Endothelial cell of umbilical vein (primary cell): ENCODE data around the gene HDLBP. TPM values are rescaled to one million over a fixed set of nuclear protein-coding genes. Genes with fewer than 3 reads are reported as not detected.

Experiments
- BruUV-seq: library from RNA; stranded (reverse); fragments of 400-500 nt; replicated peaks from 2 replicates; lab custom pipeline; 2021; lab: Mats Ljungman, UMichigan
- CTCF ChIA-PET: fragments of 300-600, 350-600 bp; sonication (Branson Sonifier 250); formaldehyde crosslinking; loops from one replicate; lab custom pipeline; 2021; ENCODE audit warnings: antibody characterized with exemption, inconsistent platforms; lab: Charles Lee
- POLR2A ChIA-PET: fragments of 300-600, 350-600 bp; sonication (Branson Sonifier 250); formaldehyde crosslinking; loops from one replicate; lab custom pipeline; 2021; ENCODE audit warnings: antibody characterized with exemption, inconsistent platforms; lab: Charles Lee
- DNase-seq: peaks from one replicate; pipeline ENCODE4 v3.0.0-alpha.2; 2011; ENCODE audit warnings: low read depth, low spot score
- FAIRE-seq: peaks from 2 replicates; lab custom pipeline; 2011; peaks lifted over from hg19 to GRCh38; lab: Jason Lieb, UNC
- H2AFZ ChIP-seq: 2 replicates; pipeline ENCODE4 v1.6.0; 2012; ENCODE audit warnings: low read depth, low read length, control low read depth, inconsistent platforms
- H3K27ac ChIP-seq: 2 replicates; pipeline ENCODE4 v1.5.1; 2011; ENCODE audit warnings: low read depth, mild to moderate bottlenecking, control low read depth, low read length, moderate library complexity; ENCODE audit not compliant: insufficient read depth
- H3K27me3 ChIP-seq, 2 experiments: 2 replicates each; pipeline versions ENCODE4 v1.6.0 to v1.6.1; 2011; ENCODE audit warnings: low read length in 2 of 2, mixed read lengths in 1 of 2; ENCODE audit not compliant: control insufficient read depth in 2 of 2, insufficient read depth in 2 of 2
- H3K36me3 ChIP-seq, 2 experiments: 2 replicates in 1 of 2; 3 replicates in 1 of 2; pipeline ENCODE4 v1.5.1; 2011; ENCODE audit warnings: low read length in 2 of 2, mild to moderate bottlenecking in 1 of 2, moderate library complexity in 1 of 2; ENCODE audit not compliant: control insufficient read depth in 2 of 2, insufficient read depth in 2 of 2; ENCODE audit errors: extremely low read depth in 1 of 2
- H3K4me1 ChIP-seq: 3 replicates; pipeline ENCODE4 v1.5.1; 2011; ENCODE audit warnings: mild to moderate bottlenecking, low read length; ENCODE audit not compliant: control insufficient read depth, insufficient read depth; ENCODE audit errors: extremely low read depth
- H3K4me2 ChIP-seq: 2 replicates; pipeline ENCODE4 v1.6.1; 2011; ENCODE audit warnings: low read length, control low read depth, mixed read lengths; ENCODE audit not compliant: insufficient read depth
- H3K4me3 ChIP-seq, 3 experiments: fragments of 200-600 bp in 1 of 3; sonication (generic), shearing (Covaris generic) in 1 of 3; replicated peaks in 1 of 3; 2 replicates each; pipeline ENCODE4 v1.5.1; 2011 to 2016; ENCODE audit warnings: control low read depth in 3 of 3, low read length in 3 of 3, mild to moderate bottlenecking in 2 of 3, inconsistent platforms in 1 of 3, low read depth in 1 of 3, moderate library complexity in 1 of 3; ENCODE audit not compliant: insufficient read depth in 1 of 3
- H3K79me2 ChIP-seq: 2 replicates; pipeline ENCODE4 v1.6.0; 2012; ENCODE audit warnings: low read length, inconsistent platforms; ENCODE audit not compliant: control insufficient read depth, insufficient read depth
- H3K9ac ChIP-seq: replicated peaks from 2 replicates; pipeline ENCODE3; 2011; ENCODE audit warnings: low read length, control low read depth; ENCODE audit not compliant: insufficient read depth; ENCODE audit errors: extremely low read depth
- H3K9me1 ChIP-seq: replicated peaks from 3 replicates; pipeline ENCODE4 v1.6.0; 2011; ENCODE audit warnings: mild to moderate bottlenecking, low read length; ENCODE audit not compliant: control insufficient read depth, insufficient read depth; ENCODE audit errors: extremely low read depth
- H3K9me3 ChIP-seq: replicated peaks from 2 replicates; pipeline ENCODE4 v1.5.1; 2012; ENCODE audit warnings: low read length, inconsistent platforms; ENCODE audit not compliant: control insufficient read depth, insufficient read depth
- H4K20me1 ChIP-seq: replicated peaks from 2 replicates; pipeline ENCODE3; 2011; ENCODE audit warnings: mild to moderate bottlenecking, low read length; ENCODE audit not compliant: control insufficient read depth, insufficient read depth; ENCODE audit errors: extremely low read depth
- EZH2 ChIP-seq: IDR thresholded peaks from 2 replicates; pipeline ENCODE4 v1.6.1; 2012; ENCODE audit warnings: borderline replicate concordance, low read depth, mild to moderate bottlenecking, moderate library complexity, low read length, inconsistent platforms; ENCODE audit not compliant: severe bottlenecking
- FOS ChIP-seq: IDR thresholded peaks from 2 replicates; pipeline ENCODE4 v1.6.1; 2011; ENCODE audit warnings: mild to moderate bottlenecking, low read length, moderate library complexity, borderline replicate concordance; ENCODE audit not compliant: insufficient read depth
- GATA2 ChIP-seq: IDR thresholded peaks from 2 replicates; pipeline ENCODE4 v1.7.0; 2011; ENCODE audit warnings: low read depth, mild to moderate bottlenecking, moderate library complexity, mixed read lengths, low read length; ENCODE audit not compliant: insufficient read length, insufficient read depth
- JUN ChIP-seq: IDR thresholded peaks from 2 replicates; pipeline ENCODE4 v1.6.1; 2011; ENCODE audit warnings: borderline replicate concordance, low read depth; ENCODE audit not compliant: insufficient read length, insufficient read depth
- MYC ChIP-seq: IDR thresholded peaks from one replicate; pipeline ENCODE4 v1.6.1; 2011; ENCODE audit warnings: mild to moderate bottlenecking, low read depth, low read length
- POLR2A ChIP-seq: IDR thresholded peaks from 2 replicates; pipeline ENCODE4 v1.6.1; 2012; ENCODE audit warnings: low read depth, mild to moderate bottlenecking, control low read depth, low read length
- POLR2AphosphoS5 ChIP-seq: IDR thresholded peaks from 2 replicates; pipeline ENCODE4 v1.6.1; 2012; ENCODE audit warnings: low read depth, mild to moderate bottlenecking, control low read depth, low read length, moderate library complexity; ENCODE audit not compliant: insufficient read depth
- dilution Hi-C: fragments of 300-500 bp; cut with MboI; formaldehyde crosslinking; loops from one replicate; pipeline ENCODE4 v1.15.0; 2019; ENCODE audit warnings: low sequenced_read_pairs; ENCODE audit not compliant: extremely low pct_ligation_motif_present
- intact Hi-C: fragments of 100-400 bp; cut with micrococcal nuclease; formaldehyde crosslinking; loops from one replicate; pipeline ENCODE4 v1.10.0; 2022
- polyA plus RNA-seq, 4 experiments: library from polyadenylated mRNA; depleted of rRNA in 3 of 4; stranded (reverse) in 3 of 4; unstranded in 1 of 4; fragments of >200 nt; gene quantifications; 2 replicates each; pipeline versions ENCODE4 v1.2.1 to v1.2.3, GENCODE V29; 2011 to 2012; ENCODE audit warnings: missing spikeins in 1 of 4
- total RNA-seq: library from RNA; stranded (reverse); gene quantifications from 2 replicates; pipeline ENCODE4 v1.2.3, GENCODE V29; 2021
- TF ChIP-seq, protein P1 (sequence below), 2 donors: IDR thresholded peaks; 1 replicate in 1 of 2; 2 replicates in 1 of 2; pipeline ENCODE4 v1.5.1; 2011; ENCODE audit warnings: low read length in 2 of 2, mild to moderate bottlenecking in 2 of 2, moderate library complexity in 2 of 2, control low read depth in 1 of 2, inconsistent platforms in 1 of 2, low read depth in 1 of 2; ENCODE audit not compliant: insufficient read depth in 1 of 2; ENCODE audit errors: extremely low read depth in 1 of 2
- TF ChIP-seq, protein P2 (sequence below): IDR thresholded peaks from 2 replicates; pipeline ENCODE4 v1.6.1; 2011; ENCODE audit not compliant: insufficient read depth, insufficient read length

HDLBP gene
- total and polyA plus RNA-seq, 2 donors (not counting 3 experiments of a cell fraction or from before 2014, with no cell fraction given): 379 to 569 TPM

DNA sequence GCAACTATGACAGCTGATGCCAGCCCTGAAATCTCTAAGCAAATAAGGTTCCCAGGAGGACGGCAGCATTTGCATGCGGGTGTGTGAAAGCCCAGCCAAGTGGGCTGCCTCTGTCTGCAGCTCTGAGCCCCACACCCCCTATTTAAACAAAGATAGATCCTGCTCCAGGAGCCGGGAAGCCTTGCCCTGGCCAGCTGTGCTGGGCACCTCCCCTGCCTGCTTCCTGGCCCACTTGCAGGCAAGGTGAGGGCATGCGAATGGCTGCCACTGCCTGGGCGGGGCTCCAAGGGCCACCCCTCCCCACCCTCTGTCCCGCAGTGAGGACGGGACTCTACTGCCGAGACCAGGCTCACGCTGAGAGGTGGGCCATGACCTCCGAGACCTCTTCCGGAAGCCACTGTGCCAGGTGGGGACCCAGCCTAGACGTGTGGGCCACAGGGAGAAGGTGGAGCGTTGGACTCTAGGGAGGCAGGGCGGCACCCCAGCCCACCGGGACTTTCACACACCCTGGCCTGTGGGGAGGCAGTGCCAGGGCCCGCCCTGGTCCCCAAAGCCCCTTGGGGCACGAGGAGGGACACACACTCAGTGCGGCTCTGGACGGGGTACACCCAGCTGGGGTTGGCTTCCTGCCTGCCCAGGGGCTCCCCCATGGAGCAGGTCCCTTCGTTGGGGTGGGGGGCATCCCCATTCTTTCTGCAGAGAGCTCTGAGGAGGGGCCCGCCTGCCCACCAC, 126.9 kb downstream of the HDLBP start, which contains the start of gene ANO7:
Gene ANO7, plus strand, starts transcription at position 317 of the 732 bp plus-strand sequence. CDS start 1,387 bp downstream, outside the sequence.
- CTCF ChIA-PET: no interaction called here

DNA sequence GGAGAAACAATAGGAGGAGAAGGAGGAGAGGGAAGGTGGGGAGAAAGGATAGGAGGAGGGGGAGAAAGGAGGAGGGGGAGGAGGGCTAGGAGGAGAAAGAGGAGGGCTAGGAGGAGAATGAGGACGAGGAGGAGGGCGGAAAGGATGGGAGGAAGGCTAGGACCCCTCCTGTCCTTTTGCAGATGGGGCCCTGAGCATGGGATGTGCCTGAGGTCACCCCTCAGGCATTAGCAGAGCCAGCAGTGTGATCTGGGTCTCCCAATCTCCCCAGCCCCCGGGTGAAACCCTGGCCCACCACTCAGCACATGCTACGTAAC, 127.6 kb downstream of the HDLBP start:
- Histone ChIP-seq H2AFZ (no peak overlapping the region), H3K9me3 (no peaks in the 10 kb centered on the region), H3K79me2 (no peaks in the 10 kb centered on the region), H3K27ac (no peak overlapping the region), H4K20me1 (no peaks in the 10 kb centered on the region), H3K9me1 (no peaks in the 10 kb centered on the region), H3K36me3 (peaks cover 0 to 2% of the 10 kb centered on the region in 2 experiments), H3K4me3 (no peak overlapping the region), H3K9ac (no peak overlapping the region), H3K4me2 (no peak overlapping the region), H3K4me1 (no peaks in the 10 kb centered on the region), H3K27me3 (no peaks in the 10 kb centered on the region)
- no TSS peak for BruUV-seq
- DNase-seq (no peak), FAIRE-seq (no peak)
- dilution Hi-C loops: no loop called here
- no peak for TF ChIP-seq POLR2AphosphoS5
- no peak for TF ChIP-seq POLR2A
- TF ChIP-seq, protein P1, sequence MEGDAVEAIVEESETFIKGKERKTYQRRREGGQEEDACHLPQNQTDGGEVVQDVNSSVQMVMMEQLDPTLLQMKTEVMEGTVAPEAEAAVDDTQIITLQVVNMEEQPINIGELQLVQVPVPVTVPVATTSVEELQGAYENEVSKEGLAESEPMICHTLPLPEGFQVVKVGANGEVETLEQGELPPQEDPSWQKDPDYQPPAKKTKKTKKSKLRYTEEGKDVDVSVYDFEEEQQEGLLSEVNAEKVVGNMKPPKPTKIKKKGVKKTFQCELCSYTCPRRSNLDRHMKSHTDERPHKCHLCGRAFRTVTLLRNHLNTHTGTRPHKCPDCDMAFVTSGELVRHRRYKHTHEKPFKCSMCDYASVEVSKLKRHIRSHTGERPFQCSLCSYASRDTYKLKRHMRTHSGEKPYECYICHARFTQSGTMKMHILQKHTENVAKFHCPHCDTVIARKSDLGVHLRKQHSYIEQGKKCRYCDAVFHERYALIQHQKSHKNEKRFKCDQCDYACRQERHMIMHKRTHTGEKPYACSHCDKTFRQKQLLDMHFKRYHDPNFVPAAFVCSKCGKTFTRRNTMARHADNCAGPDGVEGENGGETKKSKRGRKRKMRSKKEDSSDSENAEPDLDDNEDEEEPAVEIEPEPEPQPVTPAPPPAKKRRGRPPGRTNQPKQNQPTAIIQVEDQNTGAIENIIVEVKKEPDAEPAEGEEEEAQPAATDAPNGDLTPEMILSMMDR (IDR thresholded peaks at IDR 0.05; ENCODE audit: extremely low read depth in 1 of 2, insufficient read depth in 1 of 2, low read depth in 1 of 2, low read length in 2 of 2): no peak
- no peak for TF ChIP-seq GATA2
- TF ChIP-seq JUN: no peak
- TF ChIP-seq EZH2: no peak
- TF ChIP-seq, protein P2, sequence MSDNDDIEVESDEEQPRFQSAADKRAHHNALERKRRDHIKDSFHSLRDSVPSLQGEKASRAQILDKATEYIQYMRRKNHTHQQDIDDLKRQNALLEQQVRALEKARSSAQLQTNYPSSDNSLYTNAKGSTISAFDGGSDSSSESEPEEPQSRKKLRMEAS: no peak
- TF ChIP-seq FOS: no peak
- TF ChIP-seq MYC: no peak
- ChIA-PET POLR2A (no interaction called here), CTCF (no interaction called here)
- intact Hi-C loops: no loop called here

More for the DNA sequence above, 126.9 kb downstream of the HDLBP start, which contains the start of gene ANO7:
- POLR2A ChIA-PET: no interaction called here
- intact Hi-C loops (no loop called here), dilution Hi-C loops (no loop called here)
- Histone ChIP-seq H3K79me2 (no peaks in the 10 kb centered on the region), H3K27ac (no peak within 1 kb of the TSS), H2AFZ (no peak within 1 kb of the TSS), H4K20me1 (no peaks in the 10 kb centered on the region), H3K9me3 (no peaks in the 10 kb centered on the region), H3K9ac (no peak within 1 kb of the TSS), H3K9me1 (no peaks in the 10 kb centered on the region), H3K4me3 (no peak within 1 kb of the TSS), H3K36me3 (no peaks in the 10 kb centered on the region), H3K4me1 (no peaks in the 10 kb centered on the region), H3K27me3 (no peaks in the 10 kb centered on the region), H3K4me2 (no peak within 1 kb of the TSS)
- FAIRE-seq (no peak), DNase-seq (no peak)
- TF ChIP-seq FOS: no peak
- TF ChIP-seq EZH2: no peak
- BruUV-seq: no TSS peak
